HG03066 (cell line): ENCODE results near the gene TMEM52B.

Experiments used
- ATAC-seq: cut with Tn5 transposase; IDR thresholded peaks from one replicate; pipeline ENCODE4 v1.9.1; 2021; ENCODE audit warnings: low read depth; ENCODE audit not compliant: unreplicated experiment

Gene TMEM52B

GRCh38 chr12:10236720-10237119 is 57.9 kb downstream of the TMEM52B start:
- no peak for ATAC-seq

DNA sequence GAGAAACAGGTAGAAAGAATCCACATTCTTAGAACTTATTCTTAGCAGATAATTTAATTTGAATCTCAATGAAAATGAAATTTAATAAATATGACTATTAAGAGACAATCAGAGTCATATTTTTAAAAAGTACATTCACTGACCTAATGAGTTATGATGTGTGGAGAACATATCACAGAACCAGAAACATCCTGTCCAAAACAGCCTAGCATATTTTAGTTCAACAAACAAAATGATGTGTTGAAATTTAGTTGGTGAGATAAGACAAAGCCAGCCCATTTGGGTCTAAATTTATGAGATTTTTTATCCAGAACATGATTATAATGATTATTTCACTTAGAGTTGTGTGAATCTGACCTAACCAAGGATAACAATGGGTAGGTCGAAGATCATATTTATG is 59.7 kb downstream of the TMEM52B start:
- no peak for ATAC-seq

GRCh38 chr12:10241290-10241689 is 62.5 kb downstream of the TMEM52B start:
- no peak for ATAC-seq
